ENCODE data around the gene RBM15B. TPM values are rescaled to one million over a fixed set of nuclear protein-coding genes. Genes with fewer than 3 reads are reported as not detected.

Gene RBM15B
- total RNA-seq, 4 donors from 2014 or later, result 19.1 to 69.9 (median 28.0) TPM

Other genes starting within 250 kb of the RBM15B start
- gene MANF, start 6.0 kb upstream of the RBM15B start, total RNA-seq, result 10 to 100 TPM; 15.7 to 56.2 (median 26.6) TPM
- gene DCAF1, start 108.7 kb downstream of the RBM15B start, total RNA-seq, result 10 to 100 TPM; 13.8 to 17.8 (median 14.9) TPM
- 10 to 100 TPM; 13.1 to 24.9 (median 18.2) TPM for gene RAD54L2, start 147.4 kb downstream of the RBM15B start, total RNA-seq

Data from transverse colon (tissue), 4 donors.